AG10803 (cell line): ENCODE results near the gene KLHL34.
A peak's percentile ranks its signal among the peaks of the same experiment; 100 is the strongest.

Source experiments
- DNase-seq: peaks from one replicate; pipeline ENCODE4 v3.0.0; 2010; ENCODE audit warnings: low read depth
- H3K4me3 ChIP-seq: 2 replicates; pipeline ENCODE4 v1.5.1; 2011; ENCODE audit warnings: mild to moderate bottlenecking, low read length, control low read depth
- CTCF ChIP-seq: conservative IDR thresholded peaks from 2 replicates; pipeline ENCODE4 v1.5.1; 2011; ENCODE audit warnings: mild to moderate bottlenecking, low read length, control low read depth, inconsistent platforms

The KLHL34 gene

DNA sequence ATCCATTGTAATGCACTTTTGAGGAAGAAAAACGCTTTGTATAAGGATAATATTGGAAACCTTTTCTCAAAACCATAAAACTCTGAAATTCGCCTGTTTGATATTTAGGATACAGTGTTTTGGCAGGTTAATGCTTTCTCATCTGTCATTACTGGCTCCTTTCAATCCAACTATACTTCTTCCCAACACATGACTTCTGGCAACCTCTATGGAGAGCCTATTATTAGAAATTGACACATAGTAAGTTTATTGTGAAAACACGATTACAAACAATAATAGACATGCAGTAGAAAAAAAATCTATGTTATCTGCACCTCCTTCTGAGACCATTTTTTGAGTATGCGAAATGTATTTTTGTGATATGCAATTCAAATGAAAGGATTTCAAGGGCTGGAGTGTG, 4.6 kb upstream of the KLHL34 start:
- TF ChIP-seq CTCF: no peak
- no peak overlapping the region for H3K4me3 ChIP-seq
- no peak for DNase-seq

DNA sequence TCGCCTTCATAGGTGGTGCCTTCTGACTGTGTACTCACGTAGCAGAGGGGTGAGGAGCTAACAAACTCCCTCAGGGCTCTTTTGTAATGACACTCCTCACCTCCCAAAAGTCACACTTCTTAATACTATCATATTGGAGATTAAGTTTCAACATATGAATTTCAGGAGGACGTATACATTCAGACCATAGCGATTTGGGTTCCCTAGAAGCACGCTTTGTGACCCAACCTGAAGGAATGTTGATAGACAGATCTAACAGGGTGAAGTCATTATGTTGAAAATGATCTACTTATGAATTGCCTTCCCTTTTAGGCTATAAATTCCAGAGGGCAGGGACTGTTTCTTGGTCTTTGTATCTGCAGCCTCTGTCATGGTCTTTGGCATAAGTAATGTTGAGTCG, 3.2 kb upstream of the KLHL34 start:
- no peak for TF ChIP-seq CTCF
- no peak overlapping the region for H3K4me3 ChIP-seq
- DNase-seq: no peak

GRCh38 chrX:21660156-21660555, 2.0 kb upstream of the KLHL34 start:
- no peak for TF ChIP-seq CTCF
- H3K4me3 ChIP-seq: no peak overlapping the region
- DNase-seq: no peak

- DNase-seq: no peak
- no peak for TF ChIP-seq CTCF
- no peak overlapping the region for H3K4me3 ChIP-seq
These were observed 1.2 kb upstream of the KLHL34 start for GRCh38 chrX:21659320-21659719.

DNA sequence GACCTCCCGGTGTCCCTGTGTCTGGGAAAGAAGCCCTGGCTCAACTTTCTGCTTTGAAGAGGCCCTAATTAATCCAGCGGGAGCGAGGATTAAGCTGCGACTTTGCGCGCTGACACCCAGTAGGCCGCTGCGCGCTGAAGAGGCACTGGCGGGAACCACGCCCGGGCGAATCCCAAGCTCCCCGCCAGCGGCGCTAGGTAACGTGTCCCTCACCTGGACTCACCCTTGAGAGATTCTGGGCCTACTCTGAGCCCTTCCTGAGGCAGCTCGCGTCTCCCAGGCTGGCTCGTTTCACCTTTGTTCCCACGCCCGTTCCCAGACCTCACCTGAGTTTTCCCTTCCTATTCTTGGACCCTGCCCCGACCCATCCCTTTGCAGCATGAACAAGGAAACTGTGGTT, 616 bp upstream of the KLHL34 start:
- no peak for DNase-seq
- H3K4me3 ChIP-seq: peak overlapping the region; percentile 17
- no peak for TF ChIP-seq CTCF

GRCh38 chrX:21657318-21658151, 595 bp downstream of the KLHL34 start:
- no peak for TF ChIP-seq CTCF
- H3K4me3 ChIP-seq: no peak overlapping the region
- no peak for DNase-seq

DNA sequence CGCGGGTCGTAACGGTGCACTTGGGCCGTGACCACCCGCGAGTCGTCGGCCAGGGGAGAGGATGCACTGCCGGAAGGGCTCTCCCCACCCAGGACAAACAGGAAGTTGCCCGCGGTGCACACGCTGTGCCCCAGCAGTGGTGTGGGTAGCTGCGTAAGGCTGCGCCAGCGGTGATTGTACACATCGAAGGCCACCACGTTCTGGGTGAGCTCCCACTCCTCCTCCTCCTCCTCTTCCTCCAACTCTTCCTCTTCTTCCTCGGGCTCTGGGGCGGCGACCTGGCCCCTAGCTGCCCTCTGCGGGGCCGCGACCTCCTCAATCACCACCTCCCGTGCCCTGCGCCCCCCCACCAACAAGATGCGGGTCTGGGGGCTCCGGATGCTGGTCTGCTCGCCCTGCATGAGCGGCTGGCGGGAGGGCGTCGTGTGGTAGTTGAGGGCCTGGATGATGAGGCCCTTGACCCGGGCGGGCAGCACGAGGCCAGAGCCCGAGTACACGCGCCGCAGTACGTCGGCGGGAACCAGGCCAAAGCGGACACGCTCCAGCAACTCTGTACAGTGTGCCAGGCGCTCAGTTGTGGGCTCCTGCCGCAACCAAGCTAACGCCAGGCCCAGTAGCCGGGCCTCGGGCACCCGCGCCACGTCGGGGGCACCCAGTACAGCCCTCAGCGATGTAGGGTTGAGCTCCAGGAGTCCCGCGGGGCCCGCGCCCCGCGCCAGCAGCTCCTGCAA, 1.4 kb downstream of the KLHL34 start:
- no peak for TF ChIP-seq CTCF
- no peak for DNase-seq
- no peak overlapping the region for H3K4me3 ChIP-seq
